GM21526 (cell line): ENCODE measurements around the gene HDAC9.

Experiments used
- ATAC-seq: cut with Tn5 transposase; IDR thresholded peaks from one replicate; pipeline ENCODE4 v1.9.1; 2021; ENCODE audit warnings: moderate library complexity; ENCODE audit not compliant: unreplicated experiment, low FRiP score

Gene HDAC9

GRCh38 chr7:18648849-18649758, 153.6 kb downstream of the HDAC9 start:
- no peak for ATAC-seq

GRCh38 chr7:18653381-18654155, 158.0 kb downstream of the HDAC9 start:
- ATAC-seq: no peak

- no peak for ATAC-seq
Observed at GRCh38 chr7:18654709-18655108, 159.2 kb downstream of the HDAC9 start.

DNA sequence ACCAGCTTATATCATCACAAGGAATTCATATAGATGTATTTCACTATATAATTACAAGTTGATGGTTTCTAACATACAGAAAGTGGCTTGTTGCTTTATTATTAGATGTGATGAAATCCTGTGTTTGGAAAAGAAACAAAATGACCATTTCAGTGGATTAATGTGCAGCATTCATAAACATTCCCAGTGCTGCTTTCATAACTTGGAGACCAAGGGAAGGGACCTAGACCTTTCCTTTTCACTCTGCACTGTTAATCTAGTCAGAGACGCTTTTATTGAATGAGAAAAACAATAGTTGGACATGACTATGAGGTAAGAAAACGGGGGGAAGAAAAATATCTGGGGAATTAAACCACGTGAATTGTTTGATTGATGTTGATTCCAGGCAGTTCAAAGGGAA, 160.0 kb downstream of the HDAC9 start:
- no peak for ATAC-seq

DNA sequence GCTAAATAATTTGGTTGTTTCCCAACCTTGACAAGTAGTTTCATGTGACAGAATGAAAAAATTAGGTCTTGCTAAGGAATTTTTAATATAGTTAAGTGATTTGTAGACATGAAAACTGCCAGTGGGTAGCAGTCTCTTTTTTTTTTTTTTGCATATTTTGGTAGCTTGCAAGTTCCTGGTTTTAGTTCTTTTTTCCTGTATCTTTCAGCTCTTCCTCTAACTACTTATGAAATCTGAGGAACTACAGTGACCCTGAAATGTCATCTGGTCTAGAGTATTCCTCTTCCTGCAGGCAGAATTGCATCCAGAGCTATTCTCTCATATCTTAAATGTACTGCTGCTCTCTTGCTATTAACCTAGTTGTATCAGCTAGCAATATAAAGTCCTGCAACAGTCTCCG, 160.4 kb downstream of the HDAC9 start:
- no peak for ATAC-seq

GRCh38 chr7:18656362-18656761, 160.8 kb downstream of the HDAC9 start:
- ATAC-seq: no peak

DNA sequence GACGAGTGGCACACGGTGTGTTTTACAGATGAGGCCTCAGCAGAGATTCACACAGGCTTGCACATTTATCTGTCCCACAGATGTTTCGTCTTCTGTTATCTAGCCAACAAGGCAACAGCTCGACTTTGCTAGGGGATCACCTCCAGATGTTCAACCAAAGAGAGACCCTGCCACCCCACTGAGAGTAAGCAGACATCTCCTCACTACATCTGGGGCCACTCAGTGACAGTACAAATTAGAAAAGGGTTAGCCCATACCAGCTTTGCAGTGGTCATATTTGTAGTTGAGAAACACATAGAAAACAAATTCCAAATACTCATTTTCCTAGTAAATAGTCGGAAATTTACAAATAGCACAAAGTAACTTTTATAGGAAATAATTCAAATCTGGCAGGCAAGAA, 164.2 kb downstream of the HDAC9 start:
- no peak for ATAC-seq

DNA sequence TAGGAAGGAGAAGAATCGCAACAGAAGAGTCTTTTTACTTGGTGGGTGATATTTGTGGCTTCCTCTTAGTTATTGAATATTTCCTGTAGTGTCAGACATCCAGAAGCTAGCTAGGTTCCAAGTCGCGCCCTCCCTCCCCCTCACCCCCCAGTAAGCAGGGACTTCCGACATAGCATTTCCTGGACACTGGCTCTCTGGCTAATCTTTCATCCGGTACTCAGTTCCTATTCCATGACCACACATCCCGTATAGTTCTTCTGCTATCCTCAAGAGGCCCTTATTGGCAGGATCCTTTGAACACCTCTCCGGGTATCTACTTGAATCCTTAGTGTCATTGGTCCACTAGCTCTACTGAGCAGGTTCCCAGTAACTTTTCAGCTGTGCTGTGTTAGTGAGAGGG, 167.8 kb downstream of the HDAC9 start:
- no peak for ATAC-seq

- ATAC-seq: peak; percentile 99
Observed at GRCh38 chr7:18666107-18666728, 170.7 kb downstream of the HDAC9 start.

DNA sequence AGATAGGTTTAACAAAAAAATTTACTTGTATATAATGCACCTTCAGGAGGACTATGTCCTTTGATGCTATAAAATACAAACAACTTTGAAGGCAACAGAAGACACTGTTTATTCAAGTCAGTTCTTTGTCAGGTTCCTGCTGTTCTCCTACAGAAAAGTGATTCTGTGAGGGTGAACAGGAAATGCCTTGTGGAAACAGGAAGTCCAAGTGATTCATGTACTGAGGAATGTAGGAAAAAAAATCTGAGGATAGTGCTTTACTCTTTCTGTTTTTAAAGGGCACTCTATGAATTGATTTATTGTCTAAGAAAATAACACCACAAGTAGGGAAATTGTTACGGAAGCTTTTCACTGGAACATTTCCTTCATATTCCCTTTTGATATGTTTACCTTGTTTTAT, 171.9 kb downstream of the HDAC9 start:
- no peak for ATAC-seq

GRCh38 chr7:18671176-18671575, 175.6 kb downstream of the HDAC9 start:
- ATAC-seq: no peak

- ATAC-seq: no peak
Observed at GRCh38 chr7:18675579-18675978, 180.0 kb downstream of the HDAC9 start.

DNA sequence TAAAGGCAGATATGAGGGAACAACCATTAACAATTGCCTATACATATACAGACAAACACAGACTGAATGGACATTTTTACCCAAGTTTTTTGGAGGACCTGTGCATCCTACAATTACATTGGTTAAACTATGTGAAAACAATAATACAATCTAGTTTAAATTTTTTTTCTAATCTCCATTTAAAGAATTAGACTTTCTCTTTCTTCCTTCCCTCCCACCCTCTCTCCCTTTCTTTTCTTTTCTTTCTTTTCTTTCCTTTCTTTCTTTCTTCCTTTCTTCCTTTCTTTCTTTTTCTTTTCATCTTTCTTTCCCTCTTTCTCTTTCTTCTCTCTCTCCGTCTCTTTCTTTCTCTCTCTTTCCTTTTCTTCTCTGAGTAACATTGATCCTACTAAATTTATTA, 183.7 kb downstream of the HDAC9 start:
- no peak for ATAC-seq

GRCh38 chr7:18680576-18680975, 185.0 kb downstream of the HDAC9 start:
- ATAC-seq: no peak

DNA sequence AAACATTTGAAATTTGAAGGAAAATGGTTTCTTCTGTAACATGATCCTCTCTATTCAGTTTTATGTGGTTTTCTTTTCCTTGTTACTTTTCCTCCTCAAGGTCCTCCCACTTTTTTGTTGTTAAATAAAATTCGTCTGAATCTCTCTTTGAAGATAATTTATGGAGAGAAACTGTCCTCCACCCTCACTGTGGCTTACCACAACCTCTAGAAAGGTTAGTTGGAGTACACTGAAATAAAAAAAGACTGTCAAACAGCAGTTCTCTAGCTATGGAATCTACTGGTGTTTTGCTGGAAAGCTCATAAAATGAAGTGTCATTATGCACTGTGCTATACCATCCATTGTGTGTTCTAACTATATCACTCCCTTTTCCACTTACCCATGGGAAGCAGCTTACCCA, 189.4 kb downstream of the HDAC9 start:
- no peak for ATAC-seq

GRCh38 chr7:18685971-18686370, 190.4 kb downstream of the HDAC9 start:
- ATAC-seq: no peak

DNA sequence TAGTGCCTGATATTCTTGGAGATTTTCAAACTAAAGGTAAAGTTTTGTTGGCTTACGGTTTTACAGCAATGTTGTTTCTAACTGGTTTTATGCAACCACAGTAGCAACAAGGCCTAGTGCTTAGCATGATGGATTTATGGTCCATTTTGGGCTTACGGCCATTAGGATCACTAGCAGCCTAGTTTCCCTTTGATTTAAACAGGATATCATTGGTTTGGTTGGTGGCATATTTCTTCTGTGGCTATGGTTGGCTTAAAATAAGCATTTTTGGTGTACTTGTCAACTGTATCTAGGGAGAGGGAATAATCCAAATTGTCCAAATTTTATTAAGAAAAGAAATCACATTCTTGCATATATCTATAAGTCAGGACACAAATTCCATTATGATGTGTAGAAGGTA, 194.0 kb downstream of the HDAC9 start:
- no peak for ATAC-seq

- ATAC-seq: no peak
Observed at GRCh38 chr7:18693406-18693805, 197.9 kb downstream of the HDAC9 start.

DNA sequence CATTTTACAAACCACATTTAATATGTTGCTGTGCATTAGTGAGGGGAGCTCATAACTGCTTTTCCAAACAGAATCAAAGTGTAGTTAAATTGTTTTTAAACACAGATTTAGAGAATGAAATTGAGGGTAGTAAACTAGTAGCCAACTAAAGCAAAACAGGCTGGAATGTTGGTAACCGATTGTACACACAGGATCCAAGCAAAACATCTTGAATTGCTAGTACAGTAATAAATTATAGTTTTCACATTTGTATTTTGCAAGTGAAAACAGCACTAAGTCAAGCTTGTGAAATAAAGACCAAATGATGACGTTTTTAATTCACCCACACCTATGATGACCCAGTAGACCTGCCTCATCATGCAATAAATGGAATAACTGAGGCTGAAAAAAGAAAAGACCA, 198.3 kb downstream of the HDAC9 start:
- ATAC-seq: no peak

GRCh38 chr7:18694484-18694883, 198.9 kb downstream of the HDAC9 start:
- no peak for ATAC-seq

DNA sequence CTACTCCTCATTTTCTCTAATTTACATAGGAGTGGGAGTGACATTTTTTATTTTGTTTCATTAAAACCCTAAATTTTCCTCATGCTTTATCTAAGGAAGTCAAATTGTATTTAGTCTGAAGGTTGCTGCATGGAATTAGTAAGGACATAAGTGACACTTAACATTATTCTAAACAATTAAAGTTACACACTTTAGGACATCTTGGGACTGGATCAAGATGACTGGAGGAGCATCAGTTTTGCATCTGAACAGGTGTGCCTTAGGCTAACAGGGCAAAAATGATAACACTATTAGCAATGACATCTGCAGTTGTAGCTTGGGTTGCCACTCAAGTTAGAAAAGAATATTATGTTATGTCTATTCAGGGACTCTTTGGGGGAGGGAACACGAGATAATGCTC, 199.4 kb downstream of the HDAC9 start:
- ATAC-seq: no peak
